Measurements from ENCODE around the gene TDRD3.

The TDRD3 gene

DNA sequence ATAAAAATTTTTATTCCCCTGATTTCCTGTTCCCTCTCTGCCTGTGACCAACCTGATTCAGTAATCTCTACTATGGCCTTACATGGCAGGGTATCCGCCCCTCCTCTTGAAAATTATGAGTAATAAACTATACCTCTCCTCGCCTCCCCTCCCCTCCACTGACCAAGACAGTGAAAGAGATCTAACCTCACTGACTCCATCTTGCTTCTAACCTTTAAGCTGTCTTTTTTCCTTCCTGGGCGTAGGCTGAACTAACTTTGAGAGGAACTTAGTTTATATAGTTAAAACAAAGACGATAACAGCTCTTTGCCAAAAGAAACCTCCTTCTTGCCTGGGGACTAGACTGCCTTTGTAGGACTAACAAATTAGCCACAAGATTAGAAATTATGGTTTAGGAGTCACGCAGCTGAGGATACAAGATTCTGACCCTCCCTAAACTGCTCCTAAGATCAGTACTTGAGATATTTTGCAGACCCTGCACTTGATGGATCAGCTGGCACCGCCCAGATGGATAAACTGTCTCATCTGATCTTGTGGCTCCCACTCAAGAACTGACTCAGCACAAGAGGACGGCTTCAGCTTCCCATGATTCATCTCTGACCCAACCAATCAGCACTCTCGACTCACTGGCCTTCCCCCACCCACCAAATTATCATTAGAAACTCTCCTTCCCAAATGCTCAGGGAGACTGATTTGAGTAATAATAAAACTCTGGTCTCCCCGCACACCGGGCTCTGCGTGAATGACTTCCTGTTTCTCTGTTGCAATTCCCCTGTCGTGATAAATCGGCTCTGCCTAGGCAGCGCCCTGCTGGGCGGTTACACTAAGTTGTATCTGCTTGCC, 187.1 kb downstream of the TDRD3 start:
- Histone ChIP-seq H3K36me3 (replicated peaks) (no peaks in the 10 kb centered on the region), H3K27ac (peak overlapping the region; percentile 66), H3K4me3 (ENCODE audit: low read depth, low read length) (peak overlapping the region; percentile 27), H3K27me3 (replicated peaks) (no peaks in the 10 kb centered on the region)
- no peak for TF ChIP-seq CTCF (IDR thresholded peaks at IDR 0.05; ENCODE audit: low read depth, low read length, missing control alignments)
- in situ Hi-C loops (cut with HindIII; ENCODE audit: low pct_ligation_motif_present, low sequenced_read_pairs), result no loop called here
- DNase-seq, result peak; percentile 91

DNA sequence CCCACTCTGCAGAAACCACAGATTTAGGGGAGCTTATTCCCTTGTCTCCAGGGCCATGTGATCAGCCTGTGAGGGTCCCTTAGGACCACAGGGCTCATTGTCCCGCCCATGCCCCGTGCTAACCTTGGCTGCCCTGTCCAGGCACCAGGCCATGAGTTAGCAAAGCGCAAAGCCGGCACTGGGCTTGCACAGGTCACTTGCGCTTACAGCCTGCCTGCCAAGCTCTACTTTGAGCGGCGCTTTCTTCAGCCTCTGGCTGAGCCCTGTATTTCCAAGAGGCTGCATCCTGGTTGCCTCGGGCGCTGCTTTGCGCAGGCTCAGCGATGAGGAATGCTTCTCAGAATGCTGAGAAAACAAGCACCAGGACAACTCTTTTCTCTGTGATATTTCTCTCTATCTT, 188.0 kb downstream of the TDRD3 start:
- H3K36me3 ChIP-seq (replicated peaks), result no peaks in the 10 kb centered on the region
- peak overlapping the region; percentile 24 for H3K4me3 ChIP-seq (ENCODE audit: low read depth, low read length)
- H3K27me3 ChIP-seq (replicated peaks), result no peaks in the 10 kb centered on the region
- in situ Hi-C loops (cut with HindIII; ENCODE audit: low pct_ligation_motif_present, low sequenced_read_pairs), result no loop called here
- H3K27ac ChIP-seq, result peak overlapping the region; percentile 66
- DNase-seq, result peak; percentile 54
- TF ChIP-seq CTCF (IDR thresholded peaks at IDR 0.05; ENCODE audit: low read depth, low read length, missing control alignments), result no peak

DNA sequence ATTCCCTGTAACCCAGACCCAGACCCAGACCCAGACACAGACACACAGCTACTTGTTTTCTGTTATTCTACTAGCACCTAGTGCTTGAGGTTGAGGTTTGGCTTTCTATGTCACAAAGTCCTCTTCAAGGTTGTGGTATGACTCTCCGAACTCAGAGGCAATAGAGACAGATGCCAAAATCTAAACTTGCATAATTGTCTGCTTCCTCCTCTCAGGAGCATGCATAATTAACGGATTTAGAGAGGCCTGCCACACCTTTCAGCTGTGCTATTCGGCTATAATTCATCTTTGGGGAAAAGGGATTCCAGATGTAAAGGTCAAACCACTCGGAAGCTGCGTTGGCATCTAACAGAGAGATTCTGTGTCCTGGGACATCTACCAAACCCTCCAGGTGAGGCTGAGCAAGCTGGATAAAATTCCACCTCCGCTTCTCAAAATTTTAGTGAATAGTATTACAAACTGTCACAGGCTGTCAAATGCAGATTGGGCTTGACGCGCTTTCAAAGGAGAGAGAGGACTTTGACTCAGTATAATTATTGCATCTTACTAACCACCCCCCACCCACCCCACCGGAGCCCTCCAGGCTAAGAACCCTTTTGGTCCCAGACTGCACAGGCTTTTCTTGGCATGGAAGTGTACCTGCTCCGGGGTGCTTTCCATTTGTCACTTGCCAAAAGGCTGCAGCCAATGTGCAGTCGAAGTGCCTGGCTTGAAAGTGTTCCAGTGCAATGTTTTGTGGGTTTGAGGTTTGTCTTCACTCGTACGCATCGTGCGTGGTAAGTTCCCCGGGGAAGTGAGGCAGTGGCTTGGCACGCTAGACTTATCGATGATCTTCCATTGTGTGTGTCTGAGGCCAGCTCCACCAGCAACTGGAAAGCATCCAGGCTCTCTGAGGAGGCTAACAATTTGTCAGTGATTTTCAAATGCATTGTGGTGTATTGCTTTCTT, 194.1 kb downstream of the TDRD3 start:
- in situ Hi-C loops (cut with HindIII; ENCODE audit: low pct_ligation_motif_present, low sequenced_read_pairs), result no loop called here
- no peak for TF ChIP-seq CTCF (IDR thresholded peaks at IDR 0.05; ENCODE audit: low read depth, low read length, missing control alignments)
- Histone ChIP-seq H3K27me3 (replicated peaks) (no peaks in the 10 kb centered on the region), H3K36me3 (replicated peaks) (no peaks in the 10 kb centered on the region), H3K4me3 (ENCODE audit: low read depth, low read length) (no peak overlapping the region), H3K27ac (no peak overlapping the region)
- peak; percentile 13 for DNase-seq

- Histone ChIP-seq H3K4me3 (ENCODE audit: low read depth, low read length) (no peak overlapping the region), H3K27me3 (replicated peaks) (no peaks in the 10 kb centered on the region), H3K36me3 (replicated peaks) (no peaks in the 10 kb centered on the region), H3K27ac (no peak overlapping the region)
- TF ChIP-seq CTCF (IDR thresholded peaks at IDR 0.05; ENCODE audit: low read depth, low read length, missing control alignments), result no peak
- in situ Hi-C loops (cut with HindIII; ENCODE audit: low pct_ligation_motif_present, low sequenced_read_pairs), result no loop called here
- DNase-seq, result no peak
These were observed 206.0 kb downstream of the TDRD3 start for GRCh38 chr13:60603049-60603448.

DNA sequence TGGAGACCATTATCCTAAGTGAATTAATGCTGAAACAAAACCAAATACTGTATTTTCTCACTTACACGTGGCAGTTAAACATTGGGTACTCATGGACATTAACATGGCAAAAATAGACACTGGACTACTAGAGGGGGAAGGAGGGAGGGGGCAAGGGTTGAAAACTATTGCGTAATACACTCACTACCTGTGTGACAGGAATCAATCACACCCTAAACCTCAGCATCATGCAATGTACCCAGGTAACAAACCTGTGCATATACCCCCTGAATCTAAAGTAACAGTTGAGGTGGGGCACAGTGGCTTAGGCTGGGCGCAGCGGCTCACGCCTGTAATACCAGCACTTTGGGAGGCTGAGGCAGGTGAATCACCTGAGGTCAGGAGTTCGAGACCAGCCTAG, 207.0 kb downstream of the TDRD3 start:
- in situ Hi-C loops (cut with HindIII; ENCODE audit: low pct_ligation_motif_present, low sequenced_read_pairs), result no loop called here
- TF ChIP-seq CTCF (IDR thresholded peaks at IDR 0.05; ENCODE audit: low read depth, low read length, missing control alignments), result no peak
- Histone ChIP-seq H3K27me3 (replicated peaks) (no peaks in the 10 kb centered on the region), H3K27ac (no peak overlapping the region), H3K36me3 (replicated peaks) (no peaks in the 10 kb centered on the region), H3K4me3 (ENCODE audit: low read depth, low read length) (no peak overlapping the region)
- no peak for DNase-seq
